B cell (primary cell): Measurements from ENCODE around the gene RAD51B. TPM values are rescaled to one million over a fixed set of nuclear protein-coding genes. Genes with fewer than 3 reads are reported as not detected.

Source experiments
- ATAC-seq: fragments of 200-7000 bp; cut with Tn5 transposase; one replicate; pipeline ENCODE4 v1.10.0; 2021; ENCODE audit warnings: low read depth, mild to moderate bottlenecking, moderate number of reproducible peaks, moderate library complexity
- CTCF ChIA-PET: fragments of 350-600 bp; sonication (Branson Sonifier 250); formaldehyde crosslinking; loops from one replicate; lab custom pipeline; 2021; ENCODE audit warnings: antibody characterized with exemption, inconsistent platforms; lab: Charles Lee
- POLR2A ChIA-PET: fragments of 350-600 bp; sonication (Branson Sonifier 250); formaldehyde crosslinking; loops from one replicate; lab custom pipeline; 2021; ENCODE audit warnings: antibody characterized with exemption; lab: Charles Lee
- DNase-seq: peaks from one replicate; pipeline ENCODE4 v3.0.0; 2013
- H2AFZ ChIP-seq: 2 replicates; pipeline ENCODE4 v1.6.1; 2012; ENCODE audit warnings: mild to moderate bottlenecking, low read depth, low read length; ENCODE audit not compliant: insufficient read depth, poor library complexity, severe bottlenecking
- H3K27ac ChIP-seq, 2 donors: 1 replicate in 1 of 2; 2 replicates in 1 of 2; pipeline ENCODE4 v1.5.1; 2012 to 2013; ENCODE audit warnings: low read length in 2 of 2, mild to moderate bottlenecking in 2 of 2, moderate library complexity in 1 of 2
- H3K27me3 ChIP-seq, 4 experiments: fragments of 200-600 bp in 1 of 4; sonication (generic) in 1 of 4; replicated peaks in 1 of 4; 1 replicate in 2 of 4; 2 replicates in 2 of 4; pipeline versions ENCODE4 v1.6.1 to v1.7.0; 2013 to 2016; ENCODE audit warnings: low read length in 3 of 4, mild to moderate bottlenecking in 2 of 4, mixed read lengths in 1 of 4, moderate library complexity in 1 of 4; ENCODE audit not compliant: insufficient read depth in 4 of 4, control insufficient read depth in 3 of 4; ENCODE audit errors: control extremely low read depth in 1 of 4
- H3K36me3 ChIP-seq, 2 experiments: replicated peaks in 1 of 2; 1 replicate in 1 of 2; 2 replicates in 1 of 2; pipeline versions ENCODE4 v1.6.1 to v1.7.1; 2013; ENCODE audit warnings: low read length in 1 of 2; ENCODE audit not compliant: insufficient read depth in 2 of 2, control insufficient read depth in 1 of 2; ENCODE audit errors: control extremely low read depth in 1 of 2, extremely low read depth in 1 of 2
- H3K4me1 ChIP-seq, 2 donors: fragments of 200-600 bp in 1 of 2; sonication (generic) in 1 of 2; 1 replicate in 1 of 2; 2 replicates in 1 of 2; pipeline versions ENCODE4 v1.5.1 to v1.6.1; 2013 to 2017; ENCODE audit warnings: low read length in 2 of 2; ENCODE audit not compliant: control insufficient read depth in 2 of 2, insufficient read depth in 2 of 2
- H3K4me2 ChIP-seq: replicated peaks from 2 replicates; pipeline ENCODE3; 2012; ENCODE audit warnings: mild to moderate bottlenecking, low read depth, low read length; ENCODE audit not compliant: poor library complexity, severe bottlenecking
- H3K4me3 ChIP-seq, 5 experiments: fragments of 200-600 bp in 1 of 5; sonication (generic) in 1 of 5; 1 replicate in 3 of 5; 2 replicates in 2 of 5; pipeline versions ENCODE4 v1.5.1 to v1.7.0; 2011 to 2016; ENCODE audit warnings: low read length in 4 of 5, mild to moderate bottlenecking in 4 of 5, low read depth in 2 of 5, control low read depth in 1 of 5, moderate library complexity in 1 of 5; ENCODE audit not compliant: insufficient read depth in 1 of 5; ENCODE audit errors: control extremely low read depth in 1 of 5, extremely low read depth in 1 of 5
- H3K79me2 ChIP-seq: fragments of 200-600 bp; sonication (generic); one replicate; pipeline ENCODE4 v1.6.0; 2016; ENCODE audit warnings: low read length; ENCODE audit not compliant: control insufficient read depth, insufficient read depth
- H3K9ac ChIP-seq: fragments of 200-600 bp; sonication (generic); 2 replicates; pipeline ENCODE4 v1.6.1; 2017; ENCODE audit warnings: mild to moderate bottlenecking, low read length, moderate library complexity
- H3K9me3 ChIP-seq, 3 donors: one replicate each; pipeline versions ENCODE4 v1.6.1 to v1.7.1; 2013; ENCODE audit warnings: low read length in 2 of 3; ENCODE audit not compliant: control insufficient read depth in 2 of 3, insufficient read depth in 1 of 3; ENCODE audit errors: control extremely low read depth in 1 of 3
- H4K20me1 ChIP-seq: 2 replicates; pipeline ENCODE4 v1.6.0; 2012; ENCODE audit warnings: mild to moderate bottlenecking, low read length; ENCODE audit not compliant: insufficient read depth, control insufficient read depth, poor library complexity, severe bottlenecking
- H3K27ac Mint-ChIP-seq: one replicate; pipeline ENCODE4 v1.8.0; 2021; ENCODE audit warnings: mixed read lengths
- H3K27me3 Mint-ChIP-seq: one replicate; pipeline ENCODE4 v1.8.0; 2021; ENCODE audit warnings: mixed read lengths
- H3K4me1 Mint-ChIP-seq: one replicate; pipeline ENCODE4 v1.8.0; 2021; ENCODE audit warnings: mixed read lengths
- H3K4me3 Mint-ChIP-seq: one replicate; pipeline ENCODE4 v1.8.0; 2021; ENCODE audit warnings: mixed read lengths
- H3K9me3 Mint-ChIP-seq: one replicate; pipeline ENCODE4 v1.8.0; 2022; ENCODE audit warnings: mixed read lengths; ENCODE audit not compliant: insufficient read depth
- EZH2 ChIP-seq: IDR thresholded peaks from 2 replicates; pipeline ENCODE4 v1.6.1; 2012; ENCODE audit warnings: borderline replicate concordance, low read depth, mild to moderate bottlenecking, moderate library complexity, low read length; ENCODE audit not compliant: insufficient read depth, poor library complexity, severe bottlenecking
- WGBS: methylation state at CpG from one replicate; pipeline ENCODE4 v1.1.5; 2013; ENCODE audit warnings: missing lambda C conversion rate; ENCODE audit not compliant: insufficient coverage; 5-methylcytosine and 5-hydroxymethylcytosine counted together
- intact Hi-C: fragments of 100-400 bp; cut with micrococcal nuclease; formaldehyde crosslinking; loops from one replicate; pipeline ENCODE4 v1.10.0; 2022
- polyA plus RNA-seq: library from polyadenylated mRNA; depleted of rRNA; stranded (reverse); fragments of >200 nt; gene quantifications from 2 replicates; pipeline ENCODE4 v1.2.3, GENCODE V29; 2012
- total RNA-seq, 2 donors: library from RNA; stranded (reverse); fragments of 120-200 nt in 1 of 2; gene quantifications; 1 replicate in 1 of 2; 2 replicates in 1 of 2; pipeline versions ENCODE4 v1.2.3 to v1.2.4, GENCODE V29; 2013 to 2022
- TF ChIP-seq, protein P1 (sequence below): fragments of 200-600 bp; IDR thresholded peaks from one replicate; pipeline ENCODE4 v1.8.0; 2022; ENCODE audit warnings: antibody characterized with exemption, mild to moderate bottlenecking

The RAD51B gene
- total and polyA plus RNA-seq, 2 donors (not counting 1 experiment from before 2014, with no cell fraction given): 6.5 to 60.6 TPM

GRCh38 chr14:68458840-68459469 is 639.4 kb downstream of the RAD51B start:
- no peak overlapping the region for H3K4me3 Mint-ChIP-seq
- H3K36me3 ChIP-seq: no peaks in the 10 kb centered on the region
- H3K79me2 ChIP-seq: no peaks in the 10 kb centered on the region
- ChIA-PET CTCF (interaction anchor here (1.2 kb wide), 1 partner anchor 24 kb away, joined by 3 read pairs; no protein-coding TSS in a partner anchor), POLR2A (interaction anchor here (0.7 kb wide), 1 partner anchor 9 kb away, joined by 4 read pairs; no protein-coding TSS in a partner anchor)
- DNase-seq (no peak), ATAC-seq (no peak)
- H3K9me3 Mint-ChIP-seq: peaks cover 9% of the 10 kb centered on the region
- 100% methylated on average over 2 of the region's 5 CpGs for WGBS
- H3K9ac ChIP-seq: no peak overlapping the region
- no peak overlapping the region for H2AFZ ChIP-seq
- TF ChIP-seq, protein P1, sequence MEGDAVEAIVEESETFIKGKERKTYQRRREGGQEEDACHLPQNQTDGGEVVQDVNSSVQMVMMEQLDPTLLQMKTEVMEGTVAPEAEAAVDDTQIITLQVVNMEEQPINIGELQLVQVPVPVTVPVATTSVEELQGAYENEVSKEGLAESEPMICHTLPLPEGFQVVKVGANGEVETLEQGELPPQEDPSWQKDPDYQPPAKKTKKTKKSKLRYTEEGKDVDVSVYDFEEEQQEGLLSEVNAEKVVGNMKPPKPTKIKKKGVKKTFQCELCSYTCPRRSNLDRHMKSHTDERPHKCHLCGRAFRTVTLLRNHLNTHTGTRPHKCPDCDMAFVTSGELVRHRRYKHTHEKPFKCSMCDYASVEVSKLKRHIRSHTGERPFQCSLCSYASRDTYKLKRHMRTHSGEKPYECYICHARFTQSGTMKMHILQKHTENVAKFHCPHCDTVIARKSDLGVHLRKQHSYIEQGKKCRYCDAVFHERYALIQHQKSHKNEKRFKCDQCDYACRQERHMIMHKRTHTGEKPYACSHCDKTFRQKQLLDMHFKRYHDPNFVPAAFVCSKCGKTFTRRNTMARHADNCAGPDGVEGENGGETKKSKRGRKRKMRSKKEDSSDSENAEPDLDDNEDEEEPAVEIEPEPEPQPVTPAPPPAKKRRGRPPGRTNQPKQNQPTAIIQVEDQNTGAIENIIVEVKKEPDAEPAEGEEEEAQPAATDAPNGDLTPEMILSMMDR: no peak
- no peak for TF ChIP-seq EZH2
- H3K27ac Mint-ChIP-seq: peak overlapping the region; percentile 59
- peaks cover 0 to 13% (median 4%) of the 10 kb centered on the region in 3 donors for H3K9me3 ChIP-seq
- intact Hi-C loops: no loop called here
- H3K27me3 Mint-ChIP-seq: no peaks in the 10 kb centered on the region
- H3K4me3 ChIP-seq: no peak overlapping the region
- no peak overlapping the region for H3K4me2 ChIP-seq
- no peak overlapping the region for H3K27ac ChIP-seq
- no peaks in the 10 kb centered on the region for H4K20me1 ChIP-seq
- H3K4me1 ChIP-seq: peaks cover 12% of the 10 kb centered on the region in 2 donors
- H3K27me3 ChIP-seq: no peaks in the 10 kb centered on the region
- peaks cover 11% of the 10 kb centered on the region for H3K4me1 Mint-ChIP-seq

DNA sequence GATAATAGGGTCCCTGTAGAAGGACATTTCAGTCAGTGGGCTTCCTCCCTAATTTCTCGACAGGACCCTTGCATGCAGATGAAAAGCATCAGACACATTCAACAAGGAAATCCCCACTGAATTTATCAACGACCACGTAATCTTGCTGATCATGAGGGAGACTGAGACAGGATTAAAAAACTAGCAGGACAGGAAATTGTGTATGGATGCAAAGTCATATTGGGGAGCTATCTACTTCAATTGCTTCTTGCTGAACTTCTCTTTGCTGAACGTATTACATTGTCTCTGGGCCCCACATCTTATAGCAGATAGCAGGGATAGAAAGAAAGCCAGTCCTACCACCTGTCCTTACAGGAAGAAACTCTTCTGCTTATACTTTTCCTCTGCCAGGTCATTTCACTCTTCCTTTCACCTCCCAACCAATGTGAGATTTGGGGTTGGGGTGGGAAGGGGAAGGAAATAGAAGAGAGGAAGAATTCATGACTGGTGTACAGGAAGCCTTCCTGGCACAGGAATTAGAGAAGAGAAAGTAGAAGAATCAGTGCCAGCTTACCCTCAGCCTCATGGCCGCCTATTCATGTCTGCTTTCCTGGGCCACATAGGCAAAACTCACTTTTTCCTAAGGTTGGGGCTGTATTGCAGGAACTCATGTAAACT is 640.0 kb downstream of the RAD51B start:
- no peaks in the 10 kb centered on the region for H3K36me3 ChIP-seq
- 100% methylated on average over 2 of the region's 5 CpGs for WGBS
- H3K4me3 ChIP-seq: no peak overlapping the region
- H3K4me1 Mint-ChIP-seq: peaks cover 12% of the 10 kb centered on the region
- H3K4me2 ChIP-seq: no peak overlapping the region
- peaks cover 12% of the 10 kb centered on the region in 2 donors for H3K4me1 ChIP-seq
- no peaks in the 10 kb centered on the region for H3K27me3 Mint-ChIP-seq
- intact Hi-C loops: no loop called here
- H3K9me3 ChIP-seq: peaks cover 0 to 7% (median 4%) of the 10 kb centered on the region in 3 donors
- H2AFZ ChIP-seq: no peak overlapping the region
- peaks cover 7% of the 10 kb centered on the region for H3K9me3 Mint-ChIP-seq
- H3K4me3 Mint-ChIP-seq: no peak overlapping the region
- H3K27ac Mint-ChIP-seq: peak overlapping the region; percentile 59
- peak overlapping the region in 1 of 2 donors; percentile 59 for H3K27ac ChIP-seq
- H4K20me1 ChIP-seq: no peaks in the 10 kb centered on the region
- H3K27me3 ChIP-seq: no peaks in the 10 kb centered on the region
- H3K79me2 ChIP-seq: no peaks in the 10 kb centered on the region
- no peak overlapping the region for H3K9ac ChIP-seq
- POLR2A ChIA-PET: interaction anchor here (1.0 kb wide), 1 partner anchor 17 kb away, joined by 3 read pairs; no protein-coding TSS in a partner anchor
- ATAC-seq (no peak), DNase-seq (no peak)
- no peak for TF ChIP-seq EZH2
- TF ChIP-seq, protein P1: no peak
- CTCF ChIA-PET: interaction anchor here (1.2 to 1.3 kb wide), 2 partner anchors 25 to 330 kb away, joined by 3 read pairs; no protein-coding TSS in a partner anchor
